Kidney tubule cell (primary cell): ENCODE results near the gene HOXB4.

Experiments used
- DNase-seq: peaks from one replicate; pipeline ENCODE4 v3.0.0-alpha.2; 2018; ENCODE audit warnings: low spot score

Gene HOXB4

DNA sequence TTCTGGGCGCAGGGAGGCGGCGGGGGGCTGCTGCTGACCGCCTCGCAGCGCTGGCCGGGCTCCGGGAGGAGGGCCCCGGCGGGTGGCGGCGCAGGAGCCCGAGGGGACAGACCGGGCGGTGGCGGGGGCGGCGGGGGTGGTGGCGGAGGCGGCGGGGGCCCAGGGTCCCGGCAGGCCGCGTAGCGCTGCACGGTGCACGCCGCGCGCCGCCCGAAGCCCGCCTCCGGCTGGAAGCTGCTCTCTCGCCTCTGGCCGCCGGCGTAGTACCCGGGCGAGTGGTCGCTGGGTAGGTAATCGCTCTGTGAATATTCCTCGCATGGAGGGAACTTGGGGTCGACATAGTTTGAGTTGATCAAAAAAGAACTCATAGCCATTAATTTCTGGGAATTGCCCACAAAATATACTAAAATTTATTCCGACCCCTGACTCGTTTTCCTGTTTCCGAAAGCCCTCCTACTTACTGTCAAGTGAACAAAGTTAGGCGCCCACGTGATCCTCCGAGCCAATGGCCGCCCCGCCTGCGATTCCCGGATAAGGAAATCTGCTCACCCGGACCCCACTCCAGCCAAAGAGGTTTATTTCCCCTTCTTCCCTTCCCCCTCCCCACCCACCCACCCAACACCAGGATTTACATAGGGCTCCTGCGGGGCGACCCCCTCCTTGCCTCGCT lies at the start of gene HOXB4:
Gene HOXB4 (minus strand): TSS at position 405 of the 670 bp plus-strand sequence. CDS start 31 bp downstream, at position 374.
- peak; percentile 82 for DNase-seq

DNA sequence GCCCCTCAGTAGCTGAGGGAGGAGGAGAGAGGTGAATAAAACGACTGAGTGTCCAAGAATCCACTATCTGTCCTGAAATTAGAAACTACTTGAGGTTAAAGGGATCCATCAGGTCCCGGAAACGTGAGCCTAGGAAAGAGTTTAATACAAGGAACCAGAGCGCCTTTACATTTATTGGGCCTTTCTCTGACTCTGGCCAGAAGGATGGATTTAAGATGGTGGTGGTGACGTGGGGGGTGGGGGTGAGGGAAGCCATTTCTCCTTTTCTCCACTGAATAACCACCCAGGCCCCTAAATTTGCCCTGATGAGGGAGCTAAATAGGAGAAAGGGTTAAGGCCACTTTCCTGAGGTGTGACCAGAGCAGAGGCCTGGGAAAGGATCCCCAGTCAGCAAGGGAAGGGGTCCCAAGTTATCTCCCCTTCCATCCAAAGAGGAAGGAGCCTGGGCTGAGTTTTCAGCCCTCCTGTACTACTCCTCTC lies 49.0 kb upstream of the HOXB4 start:
- no peak for DNase-seq

GRCh38 chr17:48626245-48627117 lies 48.3 kb upstream of the HOXB4 start, which contains the start of gene HOXB9:
Gene HOXB9, minus strand, starts transcription at chr17:48626358. Its CDS starts 89 bp downstream, at chr17:48626269.
- DNase-seq: peak; percentile 95

- DNase-seq: peak; percentile 72
These were observed 47.5 kb upstream of the HOXB4 start for GRCh38 chr17:48625495-48626244.

GRCh38 chr17:48624544-48625494 lies 46.7 kb upstream of the HOXB4 start:
- DNase-seq: peak; percentile 47

- no peak for DNase-seq
These were observed 46.0 kb upstream of the HOXB4 start for GRCh38 chr17:48624118-48624517.

GRCh38 chr17:48623583-48623982 lies 45.4 kb upstream of the HOXB4 start:
- DNase-seq: no peak

DNA sequence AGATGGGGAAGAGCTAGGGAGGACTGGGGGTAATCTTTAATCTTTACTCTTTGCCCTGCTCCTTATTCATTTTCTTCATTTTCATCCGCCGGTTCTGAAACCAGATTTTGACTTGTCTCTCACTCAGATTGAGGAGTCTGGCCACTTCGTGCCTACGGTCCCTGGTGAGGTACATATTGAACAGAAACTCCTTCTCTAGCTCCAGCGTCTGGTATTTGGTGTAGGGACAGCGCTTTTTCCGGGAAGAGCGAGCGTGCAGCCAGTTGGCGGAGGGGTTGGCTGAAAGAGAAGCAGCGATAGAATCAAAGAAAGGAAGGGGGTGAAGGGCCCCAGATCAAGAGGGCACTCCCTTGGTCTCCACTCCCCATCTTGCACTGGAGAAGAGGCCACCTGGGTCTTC lies 44.7 kb upstream of the HOXB4 start:
- DNase-seq: peak; percentile 7

DNA sequence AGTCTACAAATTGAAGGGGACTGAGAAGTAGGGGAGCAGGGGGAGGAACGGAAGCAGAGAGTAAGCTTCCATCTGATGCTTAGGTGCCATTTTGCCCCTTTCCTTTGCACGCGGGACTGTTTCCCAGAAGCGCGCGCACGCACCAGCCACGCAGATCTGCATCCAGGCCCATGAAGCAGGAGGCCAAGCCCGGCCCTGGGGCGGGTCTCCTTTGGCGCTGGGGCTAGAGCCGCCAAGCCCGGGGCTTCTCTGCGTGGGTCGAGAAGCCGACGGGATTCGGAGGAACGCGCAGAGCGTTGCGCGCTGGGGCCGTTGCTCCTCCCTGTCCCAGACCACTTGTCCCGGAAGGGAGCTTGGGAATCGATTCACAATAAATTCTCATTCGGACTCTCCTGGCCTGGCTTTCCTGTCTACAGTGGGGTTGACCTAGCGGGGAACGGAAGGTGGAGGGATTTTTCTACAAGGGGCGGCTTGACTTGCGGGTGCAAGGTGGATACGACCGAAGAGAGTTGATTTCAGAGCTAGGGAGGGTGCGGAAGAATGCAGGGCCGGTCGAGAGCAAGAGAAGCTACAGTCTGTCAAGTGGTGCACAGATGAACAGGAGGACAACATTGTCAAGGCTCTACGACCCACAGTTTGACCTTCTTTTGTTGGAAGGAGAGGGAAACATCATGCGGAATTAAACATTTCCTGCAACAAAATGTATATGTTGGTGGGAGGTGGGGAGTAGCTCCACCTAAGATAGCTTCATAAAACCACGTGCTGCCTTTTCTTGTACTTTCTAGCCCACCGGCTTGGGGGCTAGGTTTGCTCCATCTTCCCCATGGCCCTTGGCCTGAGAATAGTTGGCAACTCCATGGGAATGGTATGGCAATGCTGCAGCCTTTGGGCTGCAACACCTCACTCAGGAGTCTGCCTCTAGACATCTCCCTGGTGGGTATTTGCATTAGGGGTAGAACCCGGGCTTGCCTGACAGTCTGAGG lies 43.6 kb upstream of the HOXB4 start:
- peak; percentile 18 for DNase-seq

GRCh38 chr17:48620461-48621139 lies 42.5 kb upstream of the HOXB4 start:
- peak; percentile 28 for DNase-seq

- peak; percentile 47 for DNase-seq
These were observed 41.8 kb upstream of the HOXB4 start for GRCh38 chr17:48619826-48620449.

- DNase-seq: peak; percentile 91
These were observed 40.2 kb upstream of the HOXB4 start for GRCh38 chr17:48618256-48618896.

DNA sequence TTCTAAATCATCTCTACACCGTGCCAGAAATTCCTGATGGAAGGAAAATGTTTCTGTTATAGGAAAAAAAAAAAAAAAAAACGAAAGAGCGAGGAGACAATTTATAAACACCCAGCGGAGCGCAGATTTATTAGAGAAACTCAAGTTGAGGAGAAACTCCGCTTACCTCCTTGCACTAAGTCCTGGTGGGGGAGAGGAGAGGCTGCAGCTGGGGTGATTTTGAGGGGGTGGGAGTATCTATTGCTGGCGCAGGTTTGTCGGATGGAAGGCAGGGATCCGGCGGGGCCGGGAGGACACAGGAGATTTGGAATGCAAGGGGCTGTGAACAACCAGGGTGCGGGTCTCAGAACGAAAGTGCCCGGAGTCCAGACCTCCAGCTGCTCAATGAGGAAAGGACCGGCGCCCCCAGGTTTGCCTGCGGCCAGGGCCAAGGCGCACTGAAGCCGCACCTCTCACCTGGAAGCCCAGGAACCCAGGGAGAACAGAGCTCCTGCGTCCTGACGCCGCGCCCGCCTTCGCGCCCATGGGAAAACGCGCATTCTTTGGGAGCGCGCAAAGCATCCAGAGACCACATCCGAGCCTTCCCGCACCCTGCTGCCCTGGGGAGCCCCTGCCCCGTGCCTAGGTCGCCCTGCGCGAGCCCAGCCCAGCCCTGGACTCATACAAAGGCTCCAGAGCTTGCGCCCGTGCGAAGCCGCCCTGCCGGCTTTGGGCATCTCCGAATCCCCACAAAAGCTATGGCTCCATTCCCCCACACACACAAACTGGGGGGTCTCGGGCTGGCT lies 39.5 kb upstream of the HOXB4 start:
- DNase-seq: peak; percentile 49

DNA sequence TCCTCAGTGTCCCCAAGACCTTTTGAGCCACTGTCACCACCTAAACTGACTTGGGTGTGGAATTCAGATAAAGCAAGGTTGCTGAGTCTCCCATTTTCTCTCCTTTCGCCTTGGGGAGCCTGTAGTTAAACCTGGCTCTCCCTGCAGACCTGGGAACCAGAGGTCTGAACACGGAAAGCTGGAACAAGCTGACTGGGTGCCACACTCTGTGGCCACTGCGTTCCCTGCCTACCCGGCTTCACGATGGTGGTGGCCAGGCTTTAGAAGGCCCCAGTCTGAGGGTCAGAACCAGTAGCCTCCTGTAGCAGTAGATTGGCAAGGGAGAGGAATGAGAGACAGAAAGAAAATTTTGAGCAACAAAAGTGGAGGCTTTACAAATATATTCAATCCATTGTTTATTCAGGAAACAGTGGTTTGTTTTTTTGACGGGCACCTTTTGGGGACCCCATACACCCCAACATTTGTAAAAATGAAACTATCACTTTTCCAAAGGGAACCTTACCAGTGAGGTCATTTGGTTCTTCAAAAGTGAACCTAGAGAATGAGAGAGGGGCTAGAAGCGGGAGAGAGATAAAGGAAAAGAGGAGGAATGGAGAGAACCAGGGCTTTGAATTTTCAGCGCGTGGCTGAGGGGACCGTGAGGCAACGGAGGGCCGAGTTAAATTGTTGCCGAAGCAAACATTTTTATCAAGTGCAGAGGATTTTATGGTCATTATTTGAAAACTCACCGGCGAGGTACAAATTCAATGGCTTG lies 38.7 kb upstream of the HOXB4 start:
- peak; percentile 43 for DNase-seq

GRCh38 chr17:48615963-48616716 lies 38.0 kb upstream of the HOXB4 start:
- peak; percentile 15 for DNase-seq
